Neural progenitor cell (in vitro differentiated cells): ENCODE data around the gene CAMSAP1.
"Not testable (repeated sequence)": the region's sequence is repeated elsewhere in the genome, so short reads cannot be mapped to it uniquely, and the experiment has no call there.

ENCODE experiments used
- CTCF ChIP-seq: fragments of 200-600 bp; sonication (generic); IDR thresholded peaks from 2 replicates; pipeline ENCODE4 v1.5.1; 2017; ENCODE audit warnings: antibody characterized with exemption, mild to moderate bottlenecking
- EZH2 ChIP-seq: fragments of 200-600 bp; sonication (generic); IDR thresholded peaks from 2 replicates; pipeline ENCODE4 v1.6.1; 2017; ENCODE audit warnings: antibody characterized with exemption, mild to moderate bottlenecking, moderate library complexity

- TF ChIP-seq EZH2, CTCF: not testable (repeated sequence)
These were observed 15.0 kb downstream of the CAMSAP1 start for GRCh38 chr9:135892327-135892726.
